Thymus (tissue), 11 donors: ENCODE results near the gene DNTTIP2. TPM values are rescaled to one million over a fixed set of nuclear protein-coding genes. Genes with fewer than 3 reads are reported as not detected.
A peak's percentile ranks its signal among the peaks of the same experiment; 100 is the strongest.
"Not testable (repeated sequence)": the region's sequence is repeated elsewhere in the genome, so short reads cannot be mapped to it uniquely, and the experiment has no call there.

Experiments used
- DNase-seq, 9 donors: peaks; one replicate each; pipeline ENCODE4 v3.0.0-alpha.2; 2013; ENCODE audit warnings: low spot score in 9 of 9, low read depth in 6 of 9, missing footprints in 1 of 9
- H3K27ac ChIP-seq, 2 donors: one replicate each; pipeline ENCODE4 v1.5.1; 2013; ENCODE audit warnings: control low read depth in 1 of 2, low read depth in 1 of 2, low read length in 1 of 2, mild to moderate bottlenecking in 1 of 2, moderate library complexity in 1 of 2
- H3K27me3 ChIP-seq, 2 donors: one replicate each; pipeline ENCODE4 v1.5.1; 2013; ENCODE audit warnings: low read length in 1 of 2; ENCODE audit not compliant: control insufficient read depth in 2 of 2, insufficient read depth in 1 of 2
- H3K36me3 ChIP-seq, 2 donors: one replicate each; pipeline ENCODE4 v1.5.1; 2013; ENCODE audit warnings: low read length in 1 of 2, mild to moderate bottlenecking in 1 of 2, moderate library complexity in 1 of 2; ENCODE audit not compliant: control insufficient read depth in 2 of 2, insufficient read depth in 2 of 2
- H3K4me1 ChIP-seq, 2 donors: one replicate each; pipeline ENCODE4 v1.5.1; 2013; ENCODE audit warnings: low read length in 2 of 2; ENCODE audit not compliant: control insufficient read depth in 2 of 2, insufficient read depth in 2 of 2
- H3K4me3 ChIP-seq, 2 donors: one replicate each; pipeline ENCODE4 v1.5.1; 2013; ENCODE audit warnings: low read length in 2 of 2, control low read depth in 1 of 2, mild to moderate bottlenecking in 1 of 2
- H3K9me3 ChIP-seq, 2 donors: one replicate each; pipeline ENCODE4 v1.5.1; 2013; ENCODE audit warnings: low read length in 1 of 2, mild to moderate bottlenecking in 1 of 2; ENCODE audit not compliant: control insufficient read depth in 2 of 2, insufficient read depth in 1 of 2
- WGBS: extraction: QIAGEN DNeasy Blood & Tissue Kit; methylation state at CpG from one replicate; pipeline ENCODE4 v1.1.7; 2013; 5-methylcytosine and 5-hydroxymethylcytosine counted together
- polyA plus RNA-seq: library from polyadenylated mRNA; stranded (reverse); fragments of 200-250 nt; gene quantifications from one replicate; pipeline ENCODE4 v1.2.3, GENCODE V29; 2013
- total RNA-seq: library from RNA; stranded (reverse); fragments of 120-200 nt; gene quantifications from one replicate; pipeline ENCODE4 v1.2.4, GENCODE V29; 2013
- donor health status: healthy.

The DNTTIP2 gene
- total and polyA plus RNA-seq, 2 donors = 52.5 to 80.6 TPM

DNA sequence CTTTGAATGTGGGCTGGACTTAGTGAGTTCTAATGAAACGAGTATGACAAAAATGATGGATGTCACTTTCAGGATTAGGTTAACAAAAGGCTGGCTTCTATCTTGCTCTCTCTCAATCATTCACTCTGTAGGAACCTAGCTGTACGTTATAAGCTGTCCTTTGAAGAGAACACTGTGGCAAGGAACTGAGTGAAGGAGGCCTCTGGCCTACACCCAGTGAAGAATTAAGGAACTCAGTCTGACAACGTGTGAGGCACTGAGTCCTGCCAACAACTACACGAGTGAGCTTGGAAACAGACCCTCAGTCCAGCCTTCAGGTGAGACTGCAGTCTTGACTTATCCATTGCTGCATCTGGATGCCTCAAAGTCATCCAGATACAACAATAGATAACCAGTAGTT lies 3.3 kb upstream of the DNTTIP2 start:
- H3K27me3 ChIP-seq = no peaks in the 10 kb centered on the region
- WGBS = 95% methylated on average over 4 of the region's 4 CpGs
- H3K9me3 ChIP-seq = no peaks in the 10 kb centered on the region

DNA sequence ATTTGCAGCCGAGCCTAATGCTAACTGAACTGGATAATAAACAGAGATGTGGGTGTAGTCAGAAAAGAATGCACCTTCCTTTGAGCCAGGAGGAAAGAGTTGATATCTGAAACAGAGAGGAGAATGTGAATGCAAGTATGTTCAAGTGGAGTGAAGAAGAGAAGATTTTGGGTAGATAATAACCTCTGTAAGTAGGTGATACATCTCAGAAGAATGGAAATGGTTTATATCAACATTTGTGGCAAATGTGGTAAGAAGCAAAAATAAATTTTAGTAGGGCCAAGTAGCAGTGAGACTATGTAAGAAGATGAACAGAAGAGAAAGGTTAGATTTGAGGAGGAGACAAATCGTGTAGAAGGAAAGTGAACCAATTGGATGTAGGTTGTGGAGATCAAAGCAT lies 1.7 kb upstream of the DNTTIP2 start:
- H3K27ac ChIP-seq = no peak overlapping the region
- H3K27me3 ChIP-seq = no peaks in the 10 kb centered on the region
- peaks cover 4 to 20% of the 10 kb centered on the region in 2 donors for H3K36me3 ChIP-seq
- H3K9me3 ChIP-seq = no peaks in the 10 kb centered on the region
- DNase-seq = no peak
- H3K4me1 ChIP-seq = peaks cover 8 to 12% of the 10 kb centered on the region in 2 donors
- no peak overlapping the region for H3K4me3 ChIP-seq
- whole genome bisulfite sequencing = 96% methylated on average over 2 of the region's 2 CpGs

More for the DNA sequence above, 3.3 kb upstream of the DNTTIP2 start:
- H3K4me3 ChIP-seq = no peak overlapping the region
- no peak for DNase-seq
- peaks cover 2 to 4% of the 10 kb centered on the region in 2 donors for H3K36me3 ChIP-seq
- no peak overlapping the region for H3K27ac ChIP-seq
- H3K4me1 ChIP-seq = peaks cover 5 to 12% of the 10 kb centered on the region in 2 donors

GRCh38 chr1:93878501-93878888 lies 511 bp downstream of the DNTTIP2 start:
- Histone ChIP-seq H3K36me3 (peaks cover 18 to 40% of the 10 kb centered on the region in 2 donors), H3K4me1 (peaks cover 8 to 12% of the 10 kb centered on the region in 2 donors), H3K4me3 (peak overlapping the region; percentile 80 to 99), H3K27ac (peak overlapping the region; percentile 86 to 92), H3K27me3 (no peaks in the 10 kb centered on the region), H3K9me3 (no peaks in the 10 kb centered on the region)
- under 1% methylated on average over 20 of the region's 20 CpGs for WGBS
- DNase-seq = peak in 3 of 9 donors; percentile 4 to 41 (median 19)

DNA sequence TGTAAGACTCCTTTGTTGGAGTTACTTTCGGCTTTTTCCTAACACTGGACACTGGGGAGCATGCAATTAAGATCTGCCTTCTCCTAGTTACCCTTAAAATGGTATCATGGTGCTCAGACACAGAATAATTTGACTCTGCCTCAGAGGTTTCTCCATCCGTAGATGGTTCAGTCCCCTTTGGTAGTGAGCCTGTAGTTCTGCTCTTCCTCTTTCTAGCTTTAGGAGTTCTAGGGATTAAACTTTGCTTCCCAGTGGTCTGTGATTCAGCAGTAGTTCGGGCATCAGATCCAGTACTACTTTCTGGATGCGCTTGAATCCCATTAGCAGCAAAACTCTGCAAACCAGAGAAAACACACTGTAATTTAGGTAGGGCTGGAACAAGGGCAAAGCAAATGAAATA lies 1.5 kb downstream of the DNTTIP2 start:
- H3K4me3 ChIP-seq = no peak overlapping the region
- no peak for DNase-seq
- H3K36me3 ChIP-seq = peaks cover 22 to 48% of the 10 kb centered on the region in 2 donors
- 95% methylated on average over 4 of the region's 4 CpGs for WGBS
- no peaks in the 10 kb centered on the region for H3K27me3 ChIP-seq
- H3K4me1 ChIP-seq = peaks cover 8 to 12% of the 10 kb centered on the region in 2 donors
- H3K27ac ChIP-seq = no peak overlapping the region
- no peaks in the 10 kb centered on the region for H3K9me3 ChIP-seq

- peaks cover 25 to 61% of the 10 kb centered on the region in 2 donors for H3K36me3 ChIP-seq
Measured at GRCh38 chr1:93876244-93876643, 2.8 kb downstream of the DNTTIP2 start.

DNA sequence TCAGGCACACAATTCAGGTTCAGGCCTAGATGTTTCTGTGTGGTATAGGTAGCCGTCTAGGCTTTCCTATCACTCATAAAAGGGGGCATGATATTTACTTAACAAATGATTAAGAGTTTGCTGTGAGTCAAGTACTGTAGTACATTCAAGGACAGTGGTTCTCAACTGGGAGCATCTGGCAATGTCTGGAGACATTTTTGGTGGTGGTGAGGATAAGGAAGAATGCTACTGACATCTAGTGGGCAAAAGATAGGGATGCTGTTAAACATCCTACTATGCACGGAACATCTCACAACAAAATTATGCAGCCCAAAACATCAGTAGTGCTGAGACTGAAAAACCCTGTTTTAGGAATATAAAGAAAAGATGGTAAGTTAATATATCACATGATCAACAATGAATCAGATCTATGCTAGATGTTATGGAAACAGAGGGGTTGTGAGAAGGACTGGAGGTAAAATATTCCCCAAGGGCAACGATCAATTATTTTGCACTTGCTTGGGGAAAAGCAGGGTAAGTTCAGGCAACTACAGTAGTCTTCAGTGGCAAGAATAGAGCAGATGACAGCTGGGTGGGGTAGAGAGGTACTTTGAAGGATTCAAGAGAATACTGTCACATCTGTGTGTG lies 4.9 kb downstream of the DNTTIP2 start:
- Histone ChIP-seq H3K9me3 (no peaks in the 10 kb centered on the region), H3K36me3 (peaks cover 37 to 78% of the 10 kb centered on the region in 2 donors), H3K27ac (no peak overlapping the region), H3K27me3 (no peaks in the 10 kb centered on the region), H3K4me1 (peaks cover 8 to 12% of the 10 kb centered on the region in 2 donors), H3K4me3 (no peak overlapping the region)
- DNase-seq = peak in 4 of 9 donors; percentile 9 to 57 (median 20)
- 95% methylated on average over 3 of the region's 3 CpGs for WGBS

More at GRCh38 chr1:93876244-93876643, 2.8 kb downstream of the DNTTIP2 start:
- no peaks in the 10 kb centered on the region for H3K9me3 ChIP-seq
- H3K4me3 ChIP-seq = no peak overlapping the region
- H3K27me3 ChIP-seq = no peaks in the 10 kb centered on the region
- 87% methylated on average over 1 of the region's 1 CpG for WGBS
- no peak overlapping the region for H3K27ac ChIP-seq
- DNase-seq = no peak
- H3K4me1 ChIP-seq = peaks cover 8 to 12% of the 10 kb centered on the region in 2 donors

DNA sequence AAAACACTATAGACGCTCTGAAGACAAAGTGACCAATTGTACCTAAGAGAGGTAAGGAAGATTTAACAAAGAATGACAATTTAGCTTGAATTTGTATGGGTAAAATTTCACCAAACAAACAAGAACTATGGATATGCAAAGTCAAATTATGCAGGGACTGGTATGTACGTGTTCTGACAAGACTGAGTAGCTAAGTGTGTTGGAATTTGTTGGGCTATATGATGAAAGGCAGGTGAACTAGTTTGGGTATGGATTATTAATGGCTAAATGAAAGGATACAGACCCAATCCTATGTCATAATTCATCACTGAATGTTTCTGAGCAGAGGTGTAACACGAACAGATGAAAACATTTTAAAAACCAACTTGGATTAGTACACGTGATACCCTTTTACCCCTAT lies 7.6 kb downstream of the DNTTIP2 start:
- H3K36me3 ChIP-seq = peaks cover 39 to 73% of the 10 kb centered on the region in 2 donors
- no peaks in the 10 kb centered on the region for H3K9me3 ChIP-seq
- H3K4me1 ChIP-seq = peaks cover 0 to 3% of the 10 kb centered on the region in 2 donors
- DNase-seq = no peak
- WGBS = 85% methylated on average over 4 of the region's 4 CpGs
- no peaks in the 10 kb centered on the region for H3K27me3 ChIP-seq
- H3K4me3 ChIP-seq = no peak overlapping the region
- H3K27ac ChIP-seq = no peak overlapping the region

DNA sequence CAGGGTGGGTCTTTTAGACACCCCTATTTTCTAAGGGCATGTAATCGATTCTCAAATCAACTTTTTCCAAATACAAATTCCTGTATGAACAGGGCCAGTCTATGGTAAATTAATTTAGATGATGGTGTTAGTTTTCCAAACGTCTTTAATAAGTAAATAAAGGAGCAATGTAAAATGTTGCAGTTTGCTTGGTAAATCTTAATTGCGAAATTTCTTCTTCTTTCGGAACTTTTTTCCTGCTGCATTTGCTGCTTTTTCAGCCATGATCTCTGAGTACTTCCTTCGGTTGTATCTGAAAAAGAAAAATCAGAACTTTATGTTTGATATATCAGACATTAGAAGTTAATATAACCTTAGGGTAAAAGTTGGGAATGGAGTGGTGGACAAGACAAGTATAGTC lies 9.4 kb downstream of the DNTTIP2 start:
- Histone ChIP-seq H3K27me3 (no peaks in the 10 kb centered on the region), H3K27ac (no peak overlapping the region), H3K4me3 (no peak overlapping the region), H3K9me3 (no peaks in the 10 kb centered on the region), H3K36me3 (peaks cover 34 to 57% of the 10 kb centered on the region in 2 donors), H3K4me1 (no peaks in the 10 kb centered on the region)
- DNase-seq = no peak
- 98% methylated on average over 5 of the region's 5 CpGs for WGBS

DNA sequence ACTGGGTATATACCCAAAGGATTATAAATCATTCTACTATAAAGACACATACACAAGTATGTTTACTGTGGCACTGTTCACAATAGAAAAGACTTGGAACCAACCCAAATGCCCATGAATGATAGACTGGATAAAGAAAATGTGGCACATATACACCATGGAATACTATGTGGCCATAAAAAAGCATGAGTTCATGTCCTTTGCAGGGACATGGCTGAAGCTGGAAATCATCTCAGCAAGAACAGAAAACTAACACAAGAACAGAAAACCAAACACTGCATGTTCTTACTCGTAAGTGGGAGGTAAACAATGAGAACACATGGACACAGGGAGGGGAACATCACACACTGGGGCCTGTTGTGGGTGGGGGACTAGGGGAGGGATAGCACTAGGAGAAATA lies 10.5 kb downstream of the DNTTIP2 start:
- H3K9me3 ChIP-seq, H3K27ac ChIP-seq, DNase-seq, H3K4me1 ChIP-seq, H3K4me3 ChIP-seq, H3K27me3 ChIP-seq: not testable (repeated sequence)
- H3K36me3 ChIP-seq = peaks cover 25 to 46% of the 10 kb centered on the region in 2 donors
- WGBS = 94% methylated on average over 1 of the region's 1 CpG
